HG03432 (cell line): ENCODE results near the gene LYPD6B.

ENCODE experiments used
- ATAC-seq: cut with Tn5 transposase; IDR thresholded peaks from one replicate; pipeline ENCODE4 v1.9.1; 2021; ENCODE audit warnings: mild to moderate bottlenecking, moderate library complexity; ENCODE audit not compliant: unreplicated experiment

LYPD6B gene

DNA sequence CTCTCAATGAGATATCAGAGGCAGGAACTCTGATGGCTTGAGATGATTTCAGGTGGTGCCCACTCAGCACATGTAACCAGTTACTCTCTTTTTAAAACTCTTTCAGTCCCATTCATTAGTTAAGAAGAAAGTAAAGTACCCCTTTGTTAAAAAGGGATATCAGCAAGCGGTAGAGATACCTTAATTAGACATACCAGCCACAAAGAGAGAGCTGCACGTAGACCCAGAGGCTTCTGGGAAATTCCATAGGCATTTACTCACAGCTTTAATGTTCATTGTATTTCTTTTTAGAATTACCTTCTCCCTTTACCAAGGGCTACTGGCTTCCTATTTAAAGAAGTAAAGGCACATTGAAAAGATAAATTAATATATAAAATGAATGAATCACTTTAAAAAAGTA, 63.3 kb downstream of the LYPD6B start:
- no peak for ATAC-seq

DNA sequence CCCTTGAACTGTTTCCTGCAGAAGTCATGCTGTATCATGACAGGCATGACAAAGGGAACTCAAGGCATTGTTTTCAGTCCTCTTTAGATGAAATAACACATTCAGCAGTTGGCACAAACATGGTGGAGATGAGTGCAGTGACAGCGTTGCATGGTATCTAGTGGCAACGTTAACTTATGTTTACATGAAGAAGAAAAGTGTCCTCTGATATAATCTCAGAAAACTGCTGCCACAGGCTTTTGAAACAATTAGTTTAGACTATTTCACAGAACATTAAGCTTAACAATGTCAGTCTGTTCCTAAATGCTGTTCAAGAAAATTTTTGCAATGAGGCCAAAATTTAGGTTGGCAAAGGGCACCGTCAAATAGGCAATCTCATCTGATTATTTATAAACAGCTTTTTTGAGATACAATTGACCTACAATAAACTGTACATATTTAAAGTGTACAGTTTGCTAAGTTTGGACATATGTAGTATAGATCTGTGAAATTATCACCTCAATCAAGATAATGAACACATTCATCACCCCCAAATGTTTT, 64.7 kb downstream of the LYPD6B start:
- ATAC-seq: no peak

DNA sequence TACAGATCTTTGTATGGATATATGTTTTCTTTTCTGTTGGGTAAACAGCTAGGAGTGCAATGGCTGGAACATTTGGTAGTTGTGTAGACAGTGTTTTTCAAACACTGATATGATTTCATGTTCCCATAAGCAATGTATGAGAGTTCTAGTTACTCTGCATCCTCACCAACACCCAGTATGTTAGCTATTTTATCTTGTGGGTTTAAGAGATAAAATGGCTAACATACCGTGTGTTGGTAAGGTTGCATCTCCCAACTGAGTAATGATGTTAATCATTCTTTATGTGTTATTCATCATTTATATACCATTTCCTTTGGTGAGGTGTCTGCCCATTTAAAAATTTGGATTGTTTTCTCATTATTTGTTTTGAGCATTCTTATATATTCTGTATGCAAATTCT, 65.7 kb downstream of the LYPD6B start:
- ATAC-seq: no peak

DNA sequence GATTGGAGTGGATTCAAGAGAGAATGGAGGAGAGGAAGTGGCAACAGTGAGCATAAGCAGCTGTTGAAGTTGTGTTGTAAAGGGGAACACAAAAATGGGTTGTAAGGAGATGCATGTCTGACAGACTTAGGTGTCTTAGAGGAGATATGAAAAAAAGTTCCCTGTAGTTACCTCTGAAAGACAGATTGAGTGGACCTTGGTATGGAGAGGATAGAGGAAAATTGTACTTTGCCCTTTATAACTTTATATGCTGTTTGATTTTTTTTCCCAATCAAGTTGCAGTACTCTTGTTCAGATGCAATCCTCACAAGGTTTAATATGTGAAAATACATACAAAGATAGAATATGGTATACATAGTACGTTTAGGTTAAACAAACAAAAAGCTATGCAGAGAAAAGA, 73.6 kb downstream of the LYPD6B start:
- ATAC-seq: no peak

DNA sequence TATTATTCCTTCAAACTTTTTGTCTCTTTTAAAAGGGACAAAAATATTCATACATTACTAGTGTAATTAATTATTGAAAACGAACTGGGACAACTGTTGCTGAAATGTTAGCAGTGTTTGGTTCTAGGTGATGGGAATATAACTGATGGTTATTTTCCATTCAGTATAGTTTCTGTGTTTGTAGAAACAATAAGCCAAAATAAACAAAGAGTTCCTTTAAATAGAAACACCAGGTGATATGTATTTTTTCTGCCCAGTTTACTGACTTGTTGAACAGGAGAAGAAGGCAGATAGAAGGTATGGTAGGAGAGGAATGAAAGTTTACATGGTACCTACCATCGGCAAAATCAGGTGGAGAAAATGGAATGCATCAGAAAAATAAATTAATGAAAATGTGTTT, 74.2 kb downstream of the LYPD6B start:
- no peak for ATAC-seq

DNA sequence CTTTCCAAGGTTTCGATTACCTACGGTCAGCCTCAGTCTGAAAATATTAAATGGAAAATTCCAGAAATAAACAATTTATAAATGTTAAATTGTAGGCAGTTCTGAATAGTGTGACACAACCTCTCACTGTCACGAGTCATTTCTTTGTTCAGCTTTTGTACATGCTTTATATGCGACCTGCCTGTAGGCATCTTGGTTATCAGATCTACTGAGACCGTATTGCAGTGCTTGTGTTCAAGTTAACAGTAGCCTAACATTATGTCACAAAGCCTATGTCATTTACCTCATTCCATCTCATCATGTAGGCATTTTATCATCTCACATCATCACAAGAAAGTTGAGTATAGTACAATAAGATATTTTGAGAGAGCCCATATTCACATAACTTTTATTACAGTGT, 77.3 kb downstream of the LYPD6B start:
- no peak for ATAC-seq

DNA sequence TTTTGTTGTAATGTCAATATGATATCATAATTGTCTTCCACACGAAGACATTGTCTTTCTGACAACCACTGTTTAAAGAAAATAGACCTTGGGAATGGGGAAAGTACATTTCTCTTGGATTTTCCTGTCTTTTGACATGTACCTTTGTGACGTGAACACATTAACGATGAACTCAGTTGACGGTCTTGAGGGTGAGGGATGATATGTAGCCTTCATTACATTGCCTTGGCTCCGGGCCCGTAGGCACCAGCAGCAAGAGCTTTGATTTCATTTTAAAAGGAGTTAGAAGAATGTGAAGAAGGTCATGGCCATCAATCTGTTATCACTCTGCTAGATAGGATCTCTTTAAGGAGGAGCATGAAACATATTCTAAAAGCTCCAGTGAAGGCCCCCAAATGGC, 80.9 kb downstream of the LYPD6B start:
- no peak for ATAC-seq

DNA sequence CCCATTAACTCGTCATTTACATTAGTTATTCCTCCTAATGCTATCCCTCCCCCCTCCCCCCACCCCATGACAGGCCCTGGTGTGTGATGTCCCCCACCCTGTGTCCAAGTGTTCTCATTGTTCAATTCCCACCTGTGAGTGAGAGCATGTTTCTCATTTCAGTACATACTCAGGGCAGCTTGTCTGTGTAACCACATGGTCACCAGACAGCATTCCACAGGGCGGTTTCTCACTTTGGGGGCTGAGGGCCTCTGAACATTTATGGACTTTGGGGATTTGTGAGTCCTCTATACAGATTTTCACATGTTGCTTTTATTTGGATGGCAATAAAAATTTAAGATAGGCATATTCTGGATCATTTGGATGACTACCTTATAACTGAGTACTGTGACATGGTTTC, 84.0 kb downstream of the LYPD6B start:
- no peak for ATAC-seq

DNA sequence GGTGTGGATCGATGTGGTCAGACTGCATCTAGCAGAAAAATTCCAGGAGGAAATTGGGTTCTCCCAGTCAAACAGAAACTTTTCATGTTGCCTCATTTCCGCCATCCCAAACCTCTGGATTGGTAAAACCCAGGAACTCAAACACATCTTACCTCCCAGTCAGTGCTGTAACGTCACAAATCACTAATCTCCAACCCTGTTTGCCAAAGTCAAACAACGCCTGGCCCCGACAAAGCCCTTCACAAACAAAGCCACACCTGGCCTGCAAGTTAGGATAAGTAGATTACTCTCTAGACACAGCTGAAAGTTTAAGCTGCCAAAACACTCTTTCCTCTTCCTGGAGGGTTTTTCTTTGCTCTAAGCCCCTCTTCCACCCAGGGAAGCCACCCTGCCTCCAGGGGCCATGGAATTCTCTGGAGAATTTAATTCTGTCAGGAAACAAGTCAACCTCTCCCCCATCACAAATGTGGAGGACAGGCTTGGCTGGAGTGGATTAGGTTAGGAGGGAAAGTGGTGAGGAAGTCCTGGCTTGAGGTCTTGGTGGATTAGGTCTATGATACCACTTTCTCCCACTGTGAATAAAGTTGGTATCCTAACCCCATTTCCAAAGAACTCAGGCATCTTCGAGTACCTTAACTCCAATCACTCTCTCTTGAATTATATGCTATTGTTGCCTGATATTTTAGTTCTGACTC, 86.7 kb downstream of the LYPD6B start:
- ATAC-seq: no peak

DNA sequence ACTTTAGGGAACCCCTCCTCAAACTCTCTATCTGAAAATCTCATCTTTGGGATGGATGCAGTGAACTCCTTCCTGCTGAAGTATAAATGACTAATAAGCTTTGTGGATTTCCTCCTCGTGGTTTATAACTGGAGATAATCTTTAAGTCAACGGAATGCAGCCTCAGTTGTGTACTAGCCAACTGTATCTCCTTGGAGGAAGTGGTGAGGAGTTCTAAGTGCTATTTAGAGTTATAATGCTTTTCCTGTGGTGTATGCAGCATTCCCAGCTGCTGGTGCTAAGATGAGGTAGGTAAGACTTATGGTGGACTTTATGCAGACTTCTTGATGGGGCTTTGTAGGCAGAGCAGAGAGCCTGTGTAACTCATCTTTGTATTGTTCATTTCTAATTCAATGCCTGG, 90.9 kb downstream of the LYPD6B start:
- ATAC-seq: peak; percentile 81

DNA sequence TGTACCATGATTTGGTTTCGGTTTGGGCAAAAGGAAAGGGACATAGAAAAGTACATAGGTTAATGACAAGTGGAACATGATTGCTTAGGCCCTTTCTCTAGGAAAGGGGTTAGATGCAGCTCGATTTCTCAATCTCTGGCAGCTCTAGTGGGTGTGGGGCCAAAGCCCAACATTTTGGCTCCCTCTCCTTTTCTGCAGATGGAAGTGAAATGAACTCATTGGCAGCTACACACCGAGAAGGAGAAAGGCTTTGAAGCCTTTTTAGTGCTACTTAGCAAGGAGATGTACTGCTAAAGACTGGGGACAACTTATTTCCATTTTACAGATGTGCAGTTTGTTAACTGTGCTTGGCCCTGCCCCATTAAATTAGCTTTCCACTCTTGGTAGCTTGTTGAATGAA, 93.8 kb downstream of the LYPD6B start:
- no peak for ATAC-seq

DNA sequence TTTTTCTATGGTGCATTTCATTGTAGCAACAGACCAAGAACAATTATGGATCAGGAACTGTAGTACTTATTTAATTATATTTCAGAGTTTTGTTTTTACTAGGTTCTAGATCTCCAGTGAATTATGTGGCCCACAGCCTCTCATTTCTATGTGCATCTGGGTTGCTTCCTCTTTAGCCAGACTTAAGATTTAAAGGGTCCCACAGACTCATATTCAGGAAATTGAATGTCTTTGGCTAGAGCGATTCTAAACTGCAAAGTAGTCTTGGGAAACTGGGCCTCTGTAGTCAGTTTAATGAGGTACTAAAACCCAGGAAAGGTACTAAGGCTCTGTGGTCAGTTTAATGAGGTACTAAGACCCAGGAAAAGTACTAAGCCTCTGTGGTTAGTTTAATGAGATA, 94.4 kb downstream of the LYPD6B start:
- no peak for ATAC-seq

DNA sequence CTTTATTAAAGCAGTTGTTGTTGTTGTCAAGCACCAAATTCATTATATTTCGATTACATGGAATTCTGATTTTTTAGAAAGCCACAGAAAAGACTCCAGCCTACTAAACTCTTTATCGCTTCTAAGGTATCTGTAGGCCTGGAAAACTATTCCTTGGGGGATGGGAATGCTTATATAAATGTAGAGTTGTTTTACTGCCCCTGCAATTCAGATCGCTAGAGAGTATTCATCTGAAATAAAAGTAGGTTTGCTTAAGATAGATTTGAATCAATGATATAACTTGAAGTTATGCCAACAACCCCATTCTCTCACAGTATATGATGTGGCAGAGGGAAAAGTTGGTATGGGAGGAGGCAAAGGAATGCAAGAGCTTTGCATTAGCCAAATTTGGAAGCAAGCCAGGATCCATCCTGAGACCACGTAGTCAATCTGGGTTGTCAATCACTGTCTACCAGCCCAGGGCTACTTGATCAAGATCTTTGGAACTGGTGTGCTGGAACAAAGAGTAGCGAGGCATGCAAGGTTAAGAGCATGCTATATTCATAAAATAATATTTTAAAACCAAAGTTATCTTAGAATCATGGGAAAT, 95.9 kb downstream of the LYPD6B start:
- ATAC-seq: no peak

DNA sequence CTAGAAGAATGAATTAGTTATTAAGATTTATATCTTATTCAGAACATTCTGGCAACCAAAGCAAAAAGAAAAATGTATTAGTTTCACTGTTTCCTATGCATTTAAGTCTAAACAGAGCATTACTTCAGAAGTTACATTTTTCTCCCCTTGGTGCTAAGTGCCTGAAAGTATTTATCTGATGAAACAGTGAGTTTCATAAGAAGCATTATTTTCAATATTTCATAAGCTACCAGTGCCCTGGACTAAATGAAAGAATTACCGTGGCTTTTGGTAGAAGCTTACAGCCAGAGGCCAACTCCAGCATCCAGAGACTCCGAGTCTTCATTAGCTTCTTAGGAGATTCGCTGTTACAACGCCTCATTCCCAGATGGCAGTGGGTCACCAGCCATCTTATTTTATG, 97.6 kb downstream of the LYPD6B start:
- no peak for ATAC-seq

DNA sequence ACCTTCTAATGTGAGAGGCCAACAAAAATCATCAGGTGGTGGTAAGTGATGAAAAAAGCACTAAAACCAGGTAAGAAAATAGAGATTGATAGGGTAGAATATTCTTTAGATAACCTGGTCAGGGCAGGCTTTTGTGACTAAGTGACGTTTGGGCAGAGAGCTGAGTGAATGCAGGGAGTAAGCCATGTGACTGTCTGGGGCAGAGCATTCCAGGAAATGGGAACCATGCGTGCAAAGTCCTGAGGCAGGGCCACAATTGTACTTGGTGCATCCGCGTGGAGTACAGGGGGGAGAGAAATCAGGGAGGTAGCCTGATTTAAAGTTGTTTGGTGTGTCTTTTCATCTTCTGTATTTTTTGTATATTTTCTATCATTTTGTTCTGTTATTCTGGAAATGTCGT, 102.5 kb downstream of the LYPD6B start:
- ATAC-seq: no peak

DNA sequence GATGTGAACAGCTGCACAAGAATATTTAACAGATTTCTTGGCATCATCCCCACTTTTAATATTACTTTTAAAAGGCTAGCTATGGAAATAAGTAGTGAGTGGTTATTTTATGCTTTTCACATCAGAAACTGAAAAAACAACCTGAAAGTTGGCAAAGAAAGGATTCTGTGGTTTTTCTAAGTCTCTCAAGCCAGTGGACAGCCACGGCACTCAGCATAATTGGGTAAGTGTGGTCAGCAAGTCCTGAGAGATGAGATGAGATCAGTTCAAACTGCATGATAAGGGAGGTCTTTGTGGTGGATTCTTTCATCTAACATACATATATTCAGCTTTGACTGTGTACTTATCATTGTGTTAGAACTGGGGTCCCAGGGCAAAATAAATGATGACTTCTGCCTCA, 105.2 kb downstream of the LYPD6B start:
- no peak for ATAC-seq

DNA sequence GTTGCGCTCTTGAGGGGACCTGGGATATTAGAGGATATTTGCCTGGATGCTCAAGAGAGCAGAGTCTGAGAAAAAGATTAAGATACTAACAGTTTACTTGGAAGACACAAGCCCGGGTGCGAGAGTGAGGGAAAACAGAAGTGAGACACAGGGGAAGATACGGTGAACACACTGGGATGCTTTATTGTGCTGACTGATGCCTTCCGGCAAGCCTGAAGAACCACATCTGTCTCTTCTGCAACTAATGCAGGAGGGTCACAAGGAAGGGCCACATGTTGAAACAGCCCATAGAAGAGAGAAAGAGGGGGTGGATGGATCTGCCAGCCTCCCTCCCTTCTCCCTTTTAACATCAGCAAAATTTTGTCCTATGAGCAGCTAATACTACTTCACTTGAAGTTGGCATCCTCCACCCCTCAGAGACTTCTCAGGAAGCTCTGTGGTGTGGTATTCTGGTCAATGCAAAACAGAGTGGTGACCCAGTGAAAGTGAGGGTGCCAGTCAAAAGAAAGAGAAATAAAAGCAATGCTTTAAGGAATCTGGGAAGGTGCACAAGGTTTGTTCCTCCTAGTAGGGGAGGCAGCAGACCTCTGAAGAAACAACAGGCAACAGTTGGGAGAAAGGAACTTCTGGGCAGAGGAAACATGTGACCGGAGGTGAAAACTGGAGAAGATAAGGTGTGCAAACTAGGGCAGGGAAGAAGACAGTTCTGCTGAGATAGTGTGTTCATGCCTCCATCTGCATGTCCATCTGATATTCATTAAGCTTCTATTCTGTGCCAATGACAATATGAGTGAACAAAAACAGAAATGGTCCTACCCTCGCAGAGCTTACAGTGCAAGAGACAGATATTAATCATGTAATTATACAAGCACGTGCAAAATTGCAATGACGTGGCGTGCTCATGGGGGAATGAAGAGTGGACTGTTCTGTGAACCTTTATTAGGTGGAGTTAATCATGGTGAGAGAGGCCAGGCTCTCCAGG, 107.1 kb downstream of the LYPD6B start:
- peak; percentile 69 for ATAC-seq

DNA sequence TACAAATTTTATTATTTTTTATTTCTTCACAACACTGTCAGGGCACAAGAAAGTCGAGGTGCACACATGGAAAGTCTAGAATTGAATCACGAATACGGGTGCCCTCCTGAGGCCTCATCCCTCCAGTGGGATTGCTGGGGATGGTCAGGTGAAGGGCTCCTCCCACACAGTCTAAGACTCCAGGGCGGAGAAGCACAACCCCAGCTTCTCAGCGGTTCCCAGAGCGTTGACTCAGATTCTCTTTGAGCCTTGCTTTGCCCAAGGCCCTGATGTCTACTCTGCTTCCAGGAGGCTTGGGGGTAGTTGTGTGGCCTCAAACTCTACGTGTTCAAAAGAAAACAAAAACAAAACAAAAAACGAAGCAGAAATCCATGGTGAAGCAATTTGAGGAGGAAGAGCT, 108.4 kb downstream of the LYPD6B start:
- ATAC-seq: no peak

DNA sequence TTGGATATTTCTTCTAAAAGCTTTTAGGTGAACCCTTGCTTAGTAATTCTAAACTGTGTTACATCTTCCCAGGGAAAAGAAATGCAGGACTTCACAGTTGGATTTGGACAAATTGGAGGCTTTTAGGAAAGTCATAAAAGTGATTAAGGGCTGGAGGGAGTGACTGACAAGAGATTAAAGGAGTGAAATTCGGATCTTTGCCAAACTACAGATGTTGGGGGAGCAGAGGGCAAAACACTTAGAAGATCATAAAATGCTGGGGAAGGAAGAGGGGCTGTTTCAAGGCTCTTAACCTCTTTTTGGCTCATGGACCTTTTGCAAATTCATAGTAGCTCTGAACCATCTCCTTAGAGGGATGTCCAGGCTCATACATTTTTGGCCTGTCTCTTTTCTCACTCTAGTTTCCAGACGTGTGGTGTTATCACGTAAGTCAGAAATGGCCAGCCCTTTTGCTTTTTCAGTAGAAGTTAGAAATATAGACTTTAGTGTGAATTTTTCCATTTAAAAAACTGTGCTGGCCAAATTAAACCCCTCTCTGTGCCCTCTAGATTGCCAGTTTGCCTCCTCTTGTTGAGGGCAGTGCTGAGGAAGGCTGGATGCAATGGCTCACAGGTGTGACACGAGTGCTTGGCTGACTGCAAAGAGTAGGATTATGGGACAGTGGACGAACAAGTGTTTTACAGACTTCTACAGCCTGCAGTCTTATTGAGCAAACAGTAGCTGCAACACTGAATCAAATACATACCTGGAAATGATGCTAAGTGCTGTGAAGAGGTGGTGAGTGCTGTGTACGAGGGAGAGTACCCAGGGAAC, 109.9 kb downstream of the LYPD6B start:
- no peak for ATAC-seq

DNA sequence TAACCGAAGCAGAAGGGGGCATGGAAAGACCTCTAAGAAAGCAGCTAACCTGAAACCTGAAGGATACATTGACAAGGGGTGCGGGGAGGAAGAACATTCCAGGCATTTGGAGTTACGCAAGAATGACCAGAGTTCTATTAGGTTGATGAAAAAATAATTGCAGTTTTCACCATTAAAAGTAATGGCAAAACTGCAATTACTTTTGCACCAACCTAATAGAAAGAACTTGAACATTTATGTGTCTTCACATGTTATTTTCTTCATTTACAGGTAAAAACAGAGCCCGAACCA, 110.5 kb downstream of the LYPD6B start:
- no peak for ATAC-seq

DNA sequence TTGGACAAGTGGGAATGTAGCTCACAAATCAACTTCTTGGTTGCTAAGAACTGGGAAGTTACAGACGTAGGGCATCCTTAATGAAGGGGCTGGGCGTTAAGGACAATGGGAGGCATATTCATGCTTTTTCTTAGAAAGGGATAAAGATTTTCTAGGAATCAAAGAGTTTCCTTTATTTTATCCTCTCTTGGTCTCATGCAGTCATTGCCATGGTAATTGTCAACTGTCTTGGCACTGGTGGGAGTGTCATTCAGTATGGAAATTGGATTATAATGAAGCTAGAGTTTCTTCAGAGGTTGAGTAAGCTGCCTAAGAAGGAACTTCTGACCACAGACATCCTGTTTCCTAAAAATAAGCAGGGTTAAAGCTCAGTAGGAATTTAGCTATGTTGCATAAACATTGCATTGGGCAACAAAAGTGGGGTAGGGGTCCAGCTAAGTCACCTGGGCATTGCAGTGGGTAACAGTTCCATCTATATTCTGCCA, 114.0 kb downstream of the LYPD6B start:
- no peak for ATAC-seq
